Right atrium auricular region (tissue), 2 donors: ENCODE measurements around the gene NARF. TPM values are rescaled to one million over a fixed set of nuclear protein-coding genes. Genes with fewer than 3 reads are reported as not detected.

Experiments
- DNase-seq: peaks from one replicate; pipeline ENCODE4 v3.0.0-alpha.2; 2019; ENCODE audit warnings: low spot score
- H3K27ac ChIP-seq, 2 donors: fragments of 200-600 bp; sonication (generic); 1 replicate in 1 of 2; 2 replicates in 1 of 2; pipeline ENCODE4 v1.5.1; 2016 to 2019
- H3K27me3 ChIP-seq, 2 donors: fragments of 200-600 bp; sonication (generic); one replicate each; pipeline versions ENCODE4 v1.5.1 to v1.6.0; 2017 to 2019
- H3K36me3 ChIP-seq: fragments of 200-600 bp; sonication (generic); one replicate; pipeline ENCODE4 v1.5.1; 2016
- H3K4me1 ChIP-seq, 2 donors: fragments of 200-600 bp; sonication (generic); one replicate each; pipeline versions ENCODE4 v1.5.1 to v1.6.0; 2017 to 2019
- H3K4me3 ChIP-seq, 2 donors: fragments of 200-600 bp; sonication (generic); 1 replicate in 1 of 2; 2 replicates in 1 of 2; pipeline ENCODE4 v1.5.1; 2017 to 2019; ENCODE audit warnings: mild to moderate bottlenecking in 1 of 2, moderate library complexity in 1 of 2
- H3K9me3 ChIP-seq, 2 donors: fragments of 200-600 bp; sonication (generic); one replicate each; pipeline ENCODE4 v1.5.1; 2019
- CTCF ChIP-seq, 2 donors: fragments of 200-600 bp; sonication (generic); IDR thresholded peaks; one replicate each; pipeline ENCODE4 v1.5.1; 2019; ENCODE audit warnings: antibody characterized with exemption in 2 of 2
- total RNA-seq, 2 donors: library from RNA; depleted of rRNA; stranded (reverse); fragments of >200 nt; gene quantifications; one replicate each; pipeline ENCODE4 v1.1.0, GENCODE V29; 2016

The NARF gene
- total RNA-seq, 2 donors from 2014 or later, result 51.4 to 54.8 TPM

DNA sequence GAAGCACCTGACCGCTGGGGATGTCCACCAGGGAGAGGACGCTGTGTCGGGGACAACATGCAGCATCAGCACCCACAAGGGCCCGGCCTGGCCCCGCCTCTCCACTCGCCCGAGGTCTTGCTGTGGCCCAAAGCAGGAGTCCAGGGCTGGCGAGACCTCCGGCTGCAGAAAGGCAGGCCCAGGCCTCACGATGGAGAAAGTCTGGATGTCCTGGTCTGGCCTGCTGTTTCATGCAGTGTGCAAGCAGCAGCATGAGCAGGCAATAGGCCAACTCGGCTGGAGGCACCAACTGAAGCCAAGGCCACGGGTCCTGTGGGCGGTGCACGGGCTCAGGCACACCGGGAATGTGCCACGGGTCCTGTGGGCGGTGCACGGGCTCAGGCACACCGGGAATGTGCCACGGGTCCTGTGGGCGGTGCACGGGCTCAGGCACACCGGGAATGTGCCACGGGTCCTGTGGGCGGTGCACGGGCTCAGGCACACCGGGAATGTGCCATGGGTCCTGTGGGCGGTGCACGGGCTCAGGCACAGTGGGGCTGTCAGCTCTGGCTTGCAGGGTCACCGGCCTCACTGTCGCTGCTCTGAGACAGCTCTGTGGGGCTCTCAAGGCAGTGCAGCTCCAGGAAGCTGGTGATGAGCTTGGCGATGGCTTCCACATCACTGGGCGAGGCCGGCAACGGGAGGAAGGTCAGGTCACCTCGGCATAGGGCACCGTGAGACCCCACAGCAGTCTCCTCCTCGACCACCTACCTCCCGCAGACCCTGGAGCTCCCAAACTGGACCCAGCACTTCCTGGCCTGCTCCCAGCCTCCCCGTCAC is 14.9 kb upstream of the NARF start:
- Histone ChIP-seq H3K27me3 (no peaks in the 10 kb centered on the region), H3K4me1 (peaks cover 0 to 18% of the 10 kb centered on the region in 2 donors), H3K4me3 (no peak overlapping the region), H3K9me3 (no peaks in the 10 kb centered on the region), H3K36me3 (no peaks in the 10 kb centered on the region), H3K27ac (no peak overlapping the region)
- no peak for DNase-seq
- TF ChIP-seq CTCF (IDR thresholded peaks at IDR 0.05), result no peak

- Histone ChIP-seq H3K27ac (no peak overlapping the region), H3K27me3 (no peaks in the 10 kb centered on the region), H3K4me3 (no peak overlapping the region), H3K4me1 (peaks cover 0 to 23% of the 10 kb centered on the region in 2 donors), H3K36me3 (no peaks in the 10 kb centered on the region), H3K9me3 (no peaks in the 10 kb centered on the region)
- no peak for DNase-seq
- TF ChIP-seq CTCF (IDR thresholded peaks at IDR 0.05), result no peak
These were observed 14.2 kb upstream of the NARF start for GRCh38 chr17:82444284-82444893.

GRCh38 chr17:82444941-82445521 is 13.5 kb upstream of the NARF start:
- no peak overlapping the region for H3K4me3 ChIP-seq
- H3K4me1 ChIP-seq, result peaks cover 0 to 29% of the 10 kb centered on the region in 2 donors
- no peak for TF ChIP-seq CTCF (IDR thresholded peaks at IDR 0.05)
- H3K36me3 ChIP-seq, result no peaks in the 10 kb centered on the region
- H3K27ac ChIP-seq, result no peak overlapping the region
- no peaks in the 10 kb centered on the region for H3K9me3 ChIP-seq
- no peaks in the 10 kb centered on the region for H3K27me3 ChIP-seq
- DNase-seq, result no peak

DNA sequence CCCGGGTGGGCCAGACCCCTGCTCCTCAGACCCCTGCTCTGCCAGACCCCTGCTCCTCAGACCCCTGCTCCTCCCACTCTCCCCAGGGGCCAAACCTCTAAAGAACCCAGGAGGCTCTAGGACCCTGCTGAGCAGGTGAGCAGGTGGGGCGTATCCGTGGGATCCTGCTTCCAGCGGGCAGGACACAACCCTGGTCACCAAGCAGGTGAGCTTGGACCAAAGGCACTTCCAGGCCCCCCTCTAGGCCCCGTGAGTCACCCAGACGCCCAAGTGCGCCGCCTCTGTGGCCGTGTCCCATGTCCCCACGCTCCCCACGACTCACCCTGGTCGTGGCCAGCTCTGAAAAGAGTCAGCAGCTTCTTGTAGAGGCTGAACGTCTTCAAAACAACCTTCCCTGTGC is 13.0 kb upstream of the NARF start:
- no peak for TF ChIP-seq CTCF (IDR thresholded peaks at IDR 0.05)
- H3K4me1 ChIP-seq, result peaks cover 0 to 32% of the 10 kb centered on the region in 2 donors
- no peak overlapping the region for H3K4me3 ChIP-seq
- no peaks in the 10 kb centered on the region for H3K9me3 ChIP-seq
- no peak for DNase-seq
- no peaks in the 10 kb centered on the region for H3K36me3 ChIP-seq
- no peaks in the 10 kb centered on the region for H3K27me3 ChIP-seq
- no peak overlapping the region for H3K27ac ChIP-seq

GRCh38 chr17:82446124-82446523 is 12.4 kb upstream of the NARF start:
- Histone ChIP-seq H3K4me1 (peaks cover 0 to 29% of the 10 kb centered on the region in 2 donors), H3K4me3 (no peak overlapping the region), H3K36me3 (no peaks in the 10 kb centered on the region), H3K27me3 (no peaks in the 10 kb centered on the region), H3K27ac (no peak overlapping the region), H3K9me3 (no peaks in the 10 kb centered on the region)
- no peak for TF ChIP-seq CTCF (IDR thresholded peaks at IDR 0.05)
- no peak for DNase-seq
